Measurements from ENCODE around the gene CTU1.
A peak's percentile ranks its signal among the peaks of the same experiment; 100 is the strongest.

CTU1 gene

GRCh38 chr19:51103926-51104341 lies 4.3 kb downstream of the CTU1 start:
- DNase-seq (ENCODE audit: low read depth in 2 of 2), result no peak

- DNase-seq (ENCODE audit: low read depth in 2 of 2), result no peak
Observed at GRCh38 chr19:51102991-51103390, 5.2 kb downstream of the CTU1 start.

- no peak for DNase-seq (ENCODE audit: low read depth in 2 of 2)
Observed at GRCh38 chr19:51101171-51101865, 6.9 kb downstream of the CTU1 start.

- DNase-seq (ENCODE audit: low read depth in 2 of 2), result no peak
Observed at GRCh38 chr19:51100601-51101000, 7.6 kb downstream of the CTU1 start.

- no peak for DNase-seq (ENCODE audit: low read depth in 2 of 2)
Observed at GRCh38 chr19:51099047-51099382, 9.2 kb downstream of the CTU1 start.

- peak in 1 of 2 donors; percentile 42 for DNase-seq (ENCODE audit: low read depth in 2 of 2)
Observed at GRCh38 chr19:51098365-51099046, 9.7 kb downstream of the CTU1 start.

- DNase-seq (ENCODE audit: low read depth in 2 of 2), result no peak
Observed at GRCh38 chr19:51097796-51098195, 10.4 kb downstream of the CTU1 start.

- peak; percentile 45 to 67 for DNase-seq (ENCODE audit: low read depth in 2 of 2)
Observed at GRCh38 chr19:51097166-51097738, 11.0 kb downstream of the CTU1 start.

- DNase-seq (ENCODE audit: low read depth in 2 of 2), result no peak
Observed at GRCh38 chr19:51096473-51097165, 11.6 kb downstream of the CTU1 start.

- DNase-seq (ENCODE audit: low read depth in 2 of 2), result peak in 1 of 2 donors; percentile 24
Observed at GRCh38 chr19:51094696-51095279, 13.4 kb downstream of the CTU1 start.

GRCh38 chr19:51093510-51094345 lies 14.5 kb downstream of the CTU1 start:
- DNase-seq (ENCODE audit: low read depth in 2 of 2), result no peak

- DNase-seq (ENCODE audit: low read depth in 2 of 2), result no peak
Observed at GRCh38 chr19:51093101-51093500, 15.1 kb downstream of the CTU1 start.

- no peak for DNase-seq (ENCODE audit: low read depth in 2 of 2)
Observed at GRCh38 chr19:51091895-51092873, 16.0 kb downstream of the CTU1 start.

- no peak for DNase-seq (ENCODE audit: low read depth in 2 of 2)
Observed at GRCh38 chr19:51091126-51091525, 17.1 kb downstream of the CTU1 start.

GRCh38 chr19:51090471-51090870 lies 17.7 kb downstream of the CTU1 start:
- no peak for DNase-seq (ENCODE audit: low read depth in 2 of 2)

GRCh38 chr19:51089786-51090185 lies 18.4 kb downstream of the CTU1 start:
- no peak for DNase-seq (ENCODE audit: low read depth in 2 of 2)

GRCh38 chr19:51086153-51086850 lies 21.9 kb downstream of the CTU1 start:
- no peak for DNase-seq (ENCODE audit: low read depth in 2 of 2)

GRCh38 chr19:51084505-51084904 lies 23.7 kb downstream of the CTU1 start:
- no peak for DNase-seq (ENCODE audit: low read depth in 2 of 2)

GRCh38 chr19:51083783-51084182 lies 24.4 kb downstream of the CTU1 start:
- DNase-seq (ENCODE audit: low read depth in 2 of 2), result no peak
